ENCODE measurements around the gene SPEN. TPM values are rescaled to one million over a fixed set of nuclear protein-coding genes. Genes with fewer than 3 reads are reported as not detected.
A peak's percentile ranks its signal among the peaks of the same experiment; 100 is the strongest.

Gene SPEN
- total and polyA plus RNA-seq, 9 of the 15 experiments (the other 6 are each of a cell fraction or from before 2014, with no cell fraction given) = 5.7 to 87.5 (median 27.2) TPM

- 0 out of 4 replicates have a peak, but pooled peaks have one; percentile 18 to 78 for TF ChIP-seq ZNF318 (IDR thresholded peaks at IDR 0.05; ENCODE audit: borderline replicate concordance in 1 of 2, low read depth in 1 of 2)
- peak; percentile 95 for TF ChIP-seq SPI1 (IDR thresholded peaks at IDR 0.05; ENCODE audit: borderline replicate concordance, low read depth, low read length)
- 0 out of 4 replicates have a peak, but pooled peaks of 1 of the 2 experiments have one; percentile 35 for TF ChIP-seq UBTF (IDR thresholded peaks at IDR 0.05; ENCODE audit: borderline replicate concordance in 1 of 2, low read depth in 2 of 2, low read length in 2 of 2)
- no peak for TF ChIP-seq ZBTB1 (CRISPR knock-in tag; IDR thresholded peaks at IDR 0.05; ENCODE audit: borderline replicate concordance, low read depth)
- TF ChIP-seq ZNF280A (IDR thresholded peaks at IDR 0.05; ENCODE audit: low read depth, partially characterized antibody) = no peak
- peak; percentile 71 for TF ChIP-seq RBFOX2 (IDR thresholded peaks at IDR 0.05; ENCODE audit: low read depth, low read length)
- peak in 1 of 2 experiments; percentile 29 for TF ChIP-seq E2F6 (IDR thresholded peaks at IDR 0.05; ENCODE audit: borderline replicate concordance in 1 of 2, extremely low read depth in 1 of 2, insufficient read depth in 1 of 2, insufficient read length in 1 of 2, low read depth in 1 of 2, low read length in 1 of 2, poor library complexity in 1 of 2, severe bottlenecking in 1 of 2)
- TF ChIP-seq NR2C2 (CRISPR knock-in tag; IDR thresholded peaks at IDR 0.05) = no peak
- peak; percentile 75 for TF ChIP-seq NR2C2 (tag; IDR thresholded peaks at IDR 0.05)
- 0 out of 2 replicates have a peak, but pooled peaks have one; percentile 3 for TF ChIP-seq HIVEP1 (CRISPR knock-in tag; IDR thresholded peaks at IDR 0.05)
These were observed 38.4 kb downstream of the SPEN start (continued) for GRCh38 chr1:15885701-15886610.

All from K562 (cell line).